Spleen (tissue), 11 donors: ENCODE data around the gene CUX1. TPM values are rescaled to one million over a fixed set of nuclear protein-coding genes. Genes with fewer than 3 reads are reported as not detected.

Source experiments
- DNase-seq: peaks from one replicate; pipeline ENCODE4 v3.0.0-alpha.2; 2020
- H3K27ac ChIP-seq, 8 donors: fragments of 200-600 bp; sonication (generic) in 7 of 8; 1 replicate in 4 of 8; 2 replicates in 4 of 8; pipeline versions ENCODE4 v1.5.0 to v1.8.0; 2016 to 2021; ENCODE audit warnings: inconsistent platforms in 4 of 8, mild to moderate bottlenecking in 4 of 8, moderate library complexity in 1 of 8
- H3K27me3 ChIP-seq, 7 donors: fragments of 200-600 bp; sonication (generic) in 6 of 7; replicated peaks in 1 of 7; 1 replicate in 4 of 7; 2 replicates in 3 of 7; pipeline versions ENCODE4 v1.5.0 to v1.8.0; 2016 to 2021; ENCODE audit warnings: inconsistent platforms in 3 of 7, mild to moderate bottlenecking in 1 of 7
- H3K36me3 ChIP-seq, 6 donors: fragments of 200-600 bp; sonication (generic) in 5 of 6; 1 replicate in 4 of 6; 2 replicates in 2 of 6; pipeline versions ENCODE4 v1.5.0 to v1.8.0; 2016 to 2021; ENCODE audit warnings: inconsistent platforms in 2 of 6
- H3K4me1 ChIP-seq, 6 donors: fragments of 200-600 bp; sonication (generic) in 5 of 6; 1 replicate in 3 of 6; 2 replicates in 3 of 6; pipeline versions ENCODE4 v1.5.0 to v1.8.0; 2016 to 2021; ENCODE audit warnings: inconsistent platforms in 3 of 6
- H3K4me3 ChIP-seq, 8 donors: fragments of 200-600 bp; sonication (generic) in 7 of 8; 1 replicate in 4 of 8; 2 replicates in 4 of 8; pipeline versions ENCODE4 v1.5.0 to v1.8.0; 2016 to 2021; ENCODE audit warnings: inconsistent platforms in 4 of 8, mild to moderate bottlenecking in 4 of 8, moderate library complexity in 2 of 8
- H3K9me3 ChIP-seq, 8 donors: fragments of 200-600 bp; sonication (generic) in 7 of 8; 1 replicate in 4 of 8; 2 replicates in 4 of 8; pipeline versions ENCODE4 v1.5.0 to v1.8.0; 2016 to 2021; ENCODE audit warnings: inconsistent platforms in 4 of 8
- CTCF ChIP-seq, 11 experiments: fragments of 200-600 bp in 7 of 11; fragments of 450-650 bp in 4 of 11; sonication (generic) in 4 of 11; IDR thresholded peaks in 8 of 11; conservative IDR thresholded peaks in 3 of 11; 1 replicate in 7 of 11; 2 replicates in 4 of 11; pipeline versions ENCODE4 v1.4.0 to v1.8.0; 2016 to 2021; ENCODE audit warnings: antibody characterized with exemption in 11 of 11, inconsistent platforms in 4 of 11, mild to moderate bottlenecking in 1 of 11
- POLR2A ChIP-seq, 3 donors: fragments of 450-650 bp; IDR thresholded peaks; one replicate each; pipeline ENCODE4 v1.5.1; 2017; ENCODE audit warnings: antibody characterized with exemption in 3 of 3, mild to moderate bottlenecking in 1 of 3
- POLR2AphosphoS5 ChIP-seq, 3 donors: sonication (generic); formaldehyde crosslinking; IDR thresholded peaks; one replicate each; pipeline ENCODE4 v1.5.1; 2017; ENCODE audit warnings: antibody characterized with exemption in 3 of 3
- WGBS, 5 donors: extraction: QIAGEN DNeasy Blood & Tissue Kit in 3 of 5; methylation state at CpG; one replicate each; pipeline versions ENCODE4 v1.1.5 to v1.1.7; 2013 to 2018; 5-methylcytosine and 5-hydroxymethylcytosine counted together
- intact Hi-C: fragments of 100-400 bp; cut with DNase I; formaldehyde crosslinking; loops from one replicate; pipeline ENCODE4 v1.15.0; 2023; ENCODE audit warnings: low total_unique reads
- polyA plus RNA-seq, 3 donors: library from polyadenylated mRNA; stranded (reverse); fragments of 200-250 nt; gene quantifications; one replicate each; pipeline ENCODE4 v1.2.1, GENCODE V29; 2013
- total RNA-seq, 7 donors: library from RNA; depleted of rRNA in 3 of 7; stranded (reverse); fragments of >200 nt in 3 of 7; fragmentation: NEBNext Ultra II Directional in 4 of 7; extraction: Animal tissue kit (Norgen Biotek cat#: 25700) in 4 of 7; gene quantifications; one replicate each; pipeline versions ENCODE4 v1.1.0 to v1.2.1, GENCODE V29; 2016 to 2021
- donor health status: healthy with polysubstance abuse.
- donor health status: DM: no; HTN: no; CAD: no; lungs with moderate emphysema.
- donor health status: DM: no; HTN: no; CAD: no.
- donor health status: Bipolar disorder and iron deficiency.
- donor health status: healthy.
- donor health status: DM: no; HTN: no; CAD: no.
- donor health status: DM: yes; HTN: yes; CAD: no.

CUX1 gene
- total and polyA plus RNA-seq, 10 donors = 9.1 to 95.8 (median 61.9) TPM

- peaks cover 0 to 22% (median 14%) of the 10 kb centered on the region in 6 donors for H3K4me1 ChIP-seq
- H3K27me3 ChIP-seq = no peaks in the 10 kb centered on the region
- H3K36me3 ChIP-seq = peaks cover 0 to 58% (median 26%) of the 10 kb centered on the region in 6 donors
- H3K4me3 ChIP-seq = no peak overlapping the region
- no peaks in the 10 kb centered on the region for H3K9me3 ChIP-seq
- WGBS, 5 donors = 94 to 97% (median 96%) methylated on average over 15 of the region's 15 CpGs
- no peak overlapping the region for H3K27ac ChIP-seq
- TF ChIP-seq POLR2A (IDR thresholded peaks at IDR 0.05) = no peak
- TF ChIP-seq CTCF (IDR thresholded peaks at IDR 0.05 in 8 of 11, conservative IDR thresholded peaks at IDR 0.05 in 3 of 11) = no peak
- TF ChIP-seq POLR2AphosphoS5 (IDR thresholded peaks at IDR 0.05) = no peak
- DNase-seq = peak; percentile 48
- intact Hi-C loops = no loop called here
These were observed 99.5 kb downstream of the CUX1 start for GRCh38 chr7:101916876-101917275.

GRCh38 chr7:101917566-101917965 is 100.1 kb downstream of the CUX1 start:
- no peaks in the 10 kb centered on the region for H3K9me3 ChIP-seq
- H3K4me3 ChIP-seq = no peak overlapping the region
- WGBS, 5 donors = 92 to 96% (median 93%) methylated on average over 11 of the region's 11 CpGs
- intact Hi-C loops = no loop called here
- TF ChIP-seq POLR2AphosphoS5 (IDR thresholded peaks at IDR 0.05) (no peak), CTCF (IDR thresholded peaks at IDR 0.05 in 8 of 11, conservative IDR thresholded peaks at IDR 0.05 in 3 of 11) (no peak), POLR2A (IDR thresholded peaks at IDR 0.05) (no peak)
- H3K27ac ChIP-seq = no peak overlapping the region
- DNase-seq = peak; percentile 27
- peaks cover 0 to 15% (median 11%) of the 10 kb centered on the region in 6 donors for H3K4me1 ChIP-seq
- H3K27me3 ChIP-seq = no peaks in the 10 kb centered on the region
- H3K36me3 ChIP-seq = peaks cover 0 to 58% (median 26%) of the 10 kb centered on the region in 6 donors

- intact Hi-C loops = no loop called here
- peak; percentile 22 for DNase-seq
- H3K27ac ChIP-seq = no peak overlapping the region
- H3K36me3 ChIP-seq = peaks cover 0 to 62% (median 26%) of the 10 kb centered on the region in 6 donors
- H3K27me3 ChIP-seq = no peaks in the 10 kb centered on the region
- no peaks in the 10 kb centered on the region for H3K9me3 ChIP-seq
- WGBS, 5 donors = 83 to 91% (median 85%) methylated on average over 9 of the region's 9 CpGs
- TF ChIP-seq POLR2A (IDR thresholded peaks at IDR 0.05) (no peak), POLR2AphosphoS5 (IDR thresholded peaks at IDR 0.05) (no peak), CTCF (IDR thresholded peaks at IDR 0.05 in 8 of 11, conservative IDR thresholded peaks at IDR 0.05 in 3 of 11) (no peak)
- H3K4me3 ChIP-seq = no peak overlapping the region
- peaks cover 0 to 7% (median 5%) of the 10 kb centered on the region in 6 donors for H3K4me1 ChIP-seq
These were observed 101.0 kb downstream of the CUX1 start for GRCh38 chr7:101918426-101918825.

- peaks cover 0 to 70% (median 26%) of the 10 kb centered on the region in 6 donors for H3K36me3 ChIP-seq
- peak; percentile 33 for DNase-seq
- H3K27ac ChIP-seq = no peak overlapping the region
- no peaks in the 10 kb centered on the region for H3K4me1 ChIP-seq
- H3K4me3 ChIP-seq = no peak overlapping the region
- WGBS, 5 donors = 93 to 96% (median 96%) methylated on average over 20 to 24 of the region's 24 CpGs
- intact Hi-C loops = no loop called here
- TF ChIP-seq POLR2AphosphoS5 (IDR thresholded peaks at IDR 0.05) = no peak
- TF ChIP-seq CTCF (IDR thresholded peaks at IDR 0.05 in 8 of 11, conservative IDR thresholded peaks at IDR 0.05 in 3 of 11) = no peak
- H3K9me3 ChIP-seq = no peaks in the 10 kb centered on the region
- H3K27me3 ChIP-seq = no peaks in the 10 kb centered on the region
These were observed 102.1 kb downstream of the CUX1 start for GRCh38 chr7:101919363-101920115.
